Ovary (tissue), 9 donors: ENCODE results near the gene EPHA1. TPM values are rescaled to one million over a fixed set of nuclear protein-coding genes. Genes with fewer than 3 reads are reported as not detected.
A peak's percentile ranks its signal among the peaks of the same experiment; 100 is the strongest.
"Not testable (repeated sequence)": the region's sequence is repeated elsewhere in the genome, so short reads cannot be mapped to it uniquely, and the experiment has no call there.

Experiments
- DNase-seq, 5 donors: peaks; one replicate each; pipeline ENCODE4 v3.0.0-alpha.2; 2019 to 2020
- H3K27ac ChIP-seq, 2 donors: fragments of 200-600 bp; one replicate each; pipeline versions ENCODE4 v1.5.1 to v1.8.0; 2019 to 2022
- H3K27me3 ChIP-seq: fragments of 200-600 bp; one replicate; pipeline ENCODE4 v1.8.0; 2022
- H3K36me3 ChIP-seq: fragments of 200-600 bp; sonication (generic); one replicate; pipeline ENCODE4 v1.5.1; 2019
- H3K4me1 ChIP-seq: one replicate; pipeline ENCODE4 v1.8.1; 2013; ENCODE audit warnings: mild to moderate bottlenecking, moderate library complexity; ENCODE audit not compliant: insufficient read depth
- H3K4me3 ChIP-seq: fragments of 200-600 bp; sonication (generic); one replicate; pipeline ENCODE4 v1.5.1; 2017
- H3K9me3 ChIP-seq, 2 donors: fragments of 200-600 bp in 1 of 2; sonication (generic) in 1 of 2; one replicate each; pipeline versions ENCODE4 v1.5.1 to v1.8.1; 2013 to 2019; ENCODE audit warnings: mild to moderate bottlenecking in 1 of 2, moderate library complexity in 1 of 2
- EP300 ChIP-seq: sonication (generic); formaldehyde crosslinking; IDR thresholded peaks from one replicate; pipeline ENCODE4 v1.6.1; 2017; ENCODE audit warnings: antibody characterized with exemption
- POLR2A ChIP-seq: fragments of 450-650 bp; IDR thresholded peaks from one replicate; pipeline ENCODE4 v1.6.1; 2017; ENCODE audit warnings: antibody characterized with exemption, mild to moderate bottlenecking, moderate library complexity
- WGBS, 3 donors: extraction: QIAGEN DNeasy Blood & Tissue Kit in 1 of 3; methylation state at CpG; one replicate each; pipeline versions ENCODE4 v1.1.5 to v1.1.7; 2013 to 2017; 5-methylcytosine and 5-hydroxymethylcytosine counted together
- intact Hi-C, 4 donors: fragments of 100-400 bp; cut with DNase I; formaldehyde crosslinking; loops; one replicate each; pipeline versions ENCODE4 v1.11.0 to v1.15.1; 2022 to 2023
- polyA plus RNA-seq, 2 donors: library from polyadenylated mRNA; stranded (reverse); fragments of 200-250 nt in 1 of 2; fragments of 350-450 nt in 1 of 2; fragmentation: Illumina TruSeq in 1 of 2; extraction: RNeasy Lipid Tissue Mini Kit (QIAGEN cat#74804) in 1 of 2; gene quantifications; one replicate each; pipeline ENCODE4 v1.2.3, GENCODE V29; 2013 to 2014
- total RNA-seq, 7 donors: library from RNA; depleted of rRNA in 2 of 7; stranded (reverse); fragments of >200 nt in 2 of 7; fragmentation: NEBNext Ultra II Directional in 3 of 7; extraction: Animal tissue kit (Norgen Biotek cat#: 25700) in 3 of 7; gene quantifications; one replicate each; pipeline versions ENCODE4 v1.1.0 to v1.2.4, GENCODE V29; 2016 to 2023
- TF ChIP-seq, protein P1 (sequence below), 3 donors: fragments of 450-650 bp in 2 of 3; fragments of 200-600 bp in 1 of 3; IDR thresholded peaks; one replicate each; pipeline versions ENCODE4 v1.5.1 to v1.8.0; 2016 to 2022; ENCODE audit warnings: antibody characterized with exemption in 3 of 3, mild to moderate bottlenecking in 1 of 3
- donor health status: DM: no; HTN: no; CAD: no; lungs with moderate emphysema.
- donor health status: DM: no; HTN: no; CAD: no.
- donor health status: Bipolar disorder and iron deficiency.
- donor health status: DM: yes; HTN: yes; CAD: no.
- donor health status: DM: no; HTN: no; CAD: no.
- donor health status: DM: yes; HTN: yes; CAD: no.

The EPHA1 gene
- total and polyA plus RNA-seq, 9 donors, result 0.21 to 21.3 (median 1.7) TPM; not detected in 1

- H3K27ac ChIP-seq, result peak overlapping the region in 1 of 2 donors; percentile 73
- 93 to 97% (median 93%) methylated on average over 6 of the region's 6 CpGs for WGBS, 3 donors
- intact Hi-C loops, result no loop called here
- peaks cover 19% of the 10 kb centered on the region for H3K4me1 ChIP-seq
- no peak overlapping the region for H3K4me3 ChIP-seq
- no peaks in the 10 kb centered on the region for H3K36me3 ChIP-seq
- no peaks in the 10 kb centered on the region for H3K27me3 ChIP-seq
- TF ChIP-seq, protein P1, sequence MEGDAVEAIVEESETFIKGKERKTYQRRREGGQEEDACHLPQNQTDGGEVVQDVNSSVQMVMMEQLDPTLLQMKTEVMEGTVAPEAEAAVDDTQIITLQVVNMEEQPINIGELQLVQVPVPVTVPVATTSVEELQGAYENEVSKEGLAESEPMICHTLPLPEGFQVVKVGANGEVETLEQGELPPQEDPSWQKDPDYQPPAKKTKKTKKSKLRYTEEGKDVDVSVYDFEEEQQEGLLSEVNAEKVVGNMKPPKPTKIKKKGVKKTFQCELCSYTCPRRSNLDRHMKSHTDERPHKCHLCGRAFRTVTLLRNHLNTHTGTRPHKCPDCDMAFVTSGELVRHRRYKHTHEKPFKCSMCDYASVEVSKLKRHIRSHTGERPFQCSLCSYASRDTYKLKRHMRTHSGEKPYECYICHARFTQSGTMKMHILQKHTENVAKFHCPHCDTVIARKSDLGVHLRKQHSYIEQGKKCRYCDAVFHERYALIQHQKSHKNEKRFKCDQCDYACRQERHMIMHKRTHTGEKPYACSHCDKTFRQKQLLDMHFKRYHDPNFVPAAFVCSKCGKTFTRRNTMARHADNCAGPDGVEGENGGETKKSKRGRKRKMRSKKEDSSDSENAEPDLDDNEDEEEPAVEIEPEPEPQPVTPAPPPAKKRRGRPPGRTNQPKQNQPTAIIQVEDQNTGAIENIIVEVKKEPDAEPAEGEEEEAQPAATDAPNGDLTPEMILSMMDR (IDR thresholded peaks at IDR 0.05), result no peak
- TF ChIP-seq POLR2A, result no peak
- TF ChIP-seq EP300, result no peak
- DNase-seq, result no peak
- H3K9me3 ChIP-seq, result no peaks in the 10 kb centered on the region
These were observed 15.8 kb downstream of the EPHA1 start for GRCh38 chr7:143392875-143393266.

- H3K4me3 ChIP-seq, H3K36me3 ChIP-seq, intact Hi-C loops, DNase-seq, H3K9me3 ChIP-seq, H3K27me3 ChIP-seq: not testable (repeated sequence)
- Histone ChIP-seq H3K4me1 (peaks cover 19% of the 10 kb centered on the region), H3K27ac (peak overlapping the region in 1 of 2 donors; percentile 73)
- 78 to 87% (median 81%) methylated on average over 8 of the region's 8 CpGs for WGBS, 3 donors
These were observed 16.2 kb downstream of the EPHA1 start for GRCh38 chr7:143392427-143392826.

DNA sequence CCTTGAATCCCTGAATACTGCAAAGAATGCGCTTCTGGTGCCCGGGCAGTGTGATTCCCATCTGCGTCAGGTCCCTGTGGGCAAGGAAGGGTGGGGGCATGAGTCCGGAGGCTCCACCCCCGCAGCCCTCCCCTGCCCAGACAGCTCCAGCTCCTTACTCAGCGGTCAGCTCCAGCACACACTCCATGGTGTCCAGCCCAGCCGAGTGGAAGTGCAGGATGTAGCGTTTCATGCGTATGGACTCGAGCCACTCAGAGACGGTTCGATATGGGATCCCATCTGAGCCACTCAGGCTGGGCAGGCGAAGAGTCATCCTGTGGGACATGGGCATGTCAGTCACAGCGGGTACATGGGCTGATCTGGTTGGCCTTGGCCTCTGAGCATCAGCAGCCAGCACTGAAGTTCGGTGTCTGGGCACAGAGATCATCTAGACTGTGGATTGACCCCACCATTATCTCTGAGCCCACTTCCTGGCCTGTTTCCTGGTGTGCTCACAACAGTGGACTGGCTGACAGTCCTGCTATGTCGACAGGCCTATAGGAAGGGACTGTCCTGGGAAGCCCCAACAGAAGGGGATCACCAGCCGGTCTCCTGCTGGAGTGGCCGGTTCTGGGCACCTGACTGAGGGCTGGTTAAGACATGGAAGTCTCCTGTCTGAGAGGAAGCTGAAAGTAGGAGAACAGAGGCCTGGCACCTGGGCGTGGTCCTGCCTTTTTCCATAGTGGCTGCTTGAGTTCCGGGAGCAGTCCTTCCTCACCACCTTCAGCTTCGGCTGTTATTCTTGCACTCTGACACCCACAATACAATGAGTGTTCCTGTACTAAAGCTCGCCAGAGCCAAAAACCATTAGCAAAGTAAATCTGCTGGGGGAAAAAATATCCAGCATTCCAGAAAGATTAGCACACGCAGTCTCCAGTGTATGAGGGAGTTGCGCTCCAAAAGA, 16.9 kb downstream of the EPHA1 start:
- H3K27me3 ChIP-seq, result no peaks in the 10 kb centered on the region
- 15 to 21% (median 21%) methylated on average over 24 of the region's 24 CpGs for WGBS, 3 donors
- H3K27ac ChIP-seq, result peak overlapping the region; percentile 23 to 73
- peaks cover 19% of the 10 kb centered on the region for H3K4me1 ChIP-seq
- peak; percentile 56 to 77 (median 68) for DNase-seq
- intact Hi-C loops, result no loop called here
- no peaks in the 10 kb centered on the region for H3K36me3 ChIP-seq
- no peaks in the 10 kb centered on the region for H3K9me3 ChIP-seq
- no peak overlapping the region for H3K4me3 ChIP-seq
- TF ChIP-seq POLR2A (no peak), EP300 (no peak)
- TF ChIP-seq, protein P1 (IDR thresholded peaks at IDR 0.05), result no peak

- H3K27ac ChIP-seq, result peak overlapping the region in 1 of 2 donors; percentile 73
- DNase-seq, result no peak
- H3K4me1 ChIP-seq, result peaks cover 25% of the 10 kb centered on the region
- H3K9me3 ChIP-seq, result no peaks in the 10 kb centered on the region
- WGBS, 3 donors, result 44 to 50% (median 49%) methylated on average over 9 of the region's 9 CpGs
- H3K27me3 ChIP-seq, result no peaks in the 10 kb centered on the region
- H3K4me3 ChIP-seq, result no peak overlapping the region
- H3K36me3 ChIP-seq, result no peaks in the 10 kb centered on the region
- TF ChIP-seq POLR2A (no peak), EP300 (no peak)
- intact Hi-C loops, result no loop called here
These were observed 17.8 kb downstream of the EPHA1 start for GRCh38 chr7:143390773-143391317.

GRCh38 chr7:143390104-143390772, 18.4 kb downstream of the EPHA1 start:
- intact Hi-C loops, result no loop called here
- DNase-seq, result no peak
- no peak overlapping the region for H3K4me3 ChIP-seq
- H3K9me3 ChIP-seq, result no peaks in the 10 kb centered on the region
- 88 to 92% (median 91%) methylated on average over 10 of the region's 10 CpGs for WGBS, 3 donors
- TF ChIP-seq, protein P1 (IDR thresholded peaks at IDR 0.05), result no peak
- peak overlapping the region in 1 of 2 donors; percentile 73 for H3K27ac ChIP-seq
- peaks cover 28% of the 10 kb centered on the region for H3K4me1 ChIP-seq
- H3K27me3 ChIP-seq, result no peaks in the 10 kb centered on the region
- no peaks in the 10 kb centered on the region for H3K36me3 ChIP-seq
